ENCODE data around the gene CD151.

- TF ChIP-seq EZH2 (IDR thresholded peaks at IDR 0.05) = no peak
- TF ChIP-seq POLR2AphosphoS5 (IDR thresholded peaks at IDR 0.05; ENCODE audit: borderline replicate concordance, low read depth, low read length) = no peak
These were observed 23.0 kb downstream of the CD151 start for GRCh38 chr11:855796-856195.

Data from SK-N-MC (cell line).